H1 (cell line): Measurements from ENCODE around the gene SHLD1. TPM values are rescaled to one million over a fixed set of nuclear protein-coding genes. Genes with fewer than 3 reads are reported as not detected.

Source experiments
- CHD1 ChIP-seq: IDR thresholded peaks from 2 replicates; pipeline ENCODE4 v1.6.1; 2012; ENCODE audit warnings: low read depth, low read length, improper control_type of control experiment
- CHD7 ChIP-seq: fragments of 300-600 bp; sonication (generic); IDR thresholded peaks from 2 replicates; pipeline ENCODE4 v1.7.1; 2012; ENCODE audit warnings: low read length, moderate library complexity, mild to moderate bottlenecking, inconsistent platforms; ENCODE audit not compliant: insufficient replicate concordance
- FOSL1 ChIP-seq: IDR thresholded peaks from 2 replicates; pipeline ENCODE4 v1.6.1; 2011; ENCODE audit warnings: mild to moderate bottlenecking, low read depth, low read length, moderate library complexity; ENCODE audit not compliant: insufficient read depth
- HDAC6 ChIP-seq: IDR thresholded peaks from one replicate; pipeline ENCODE4 v1.7.1; 2012; ENCODE audit warnings: low read depth, mild to moderate bottlenecking, inconsistent platforms, low read length, moderate library complexity
- KDM1A ChIP-seq: fragments of 200-600, 300-600 bp; sonication (generic); IDR thresholded peaks from 2 replicates; pipeline ENCODE4 v1.7.1; 2016; ENCODE audit warnings: mild to moderate bottlenecking, low read length, borderline replicate concordance
- KDM5A ChIP-seq: fragments of 200-600 bp; IDR thresholded peaks from 2 replicates; pipeline ENCODE4 v1.7.1; 2012; ENCODE audit warnings: mild to moderate bottlenecking, low read length, inconsistent platforms, mixed read lengths
- MAX ChIP-seq: IDR thresholded peaks from 2 replicates; pipeline ENCODE4 v1.6.1; 2012; ENCODE audit warnings: inconsistent platforms
- POLR2AphosphoS5 ChIP-seq: IDR thresholded peaks from 2 replicates; pipeline ENCODE4 v1.6.1; 2011; ENCODE audit warnings: low read depth, low read length
- SP1 ChIP-seq: IDR thresholded peaks from 2 replicates; pipeline ENCODE4 v1.6.1; 2011; ENCODE audit warnings: low read depth, low read length
- SP2 ChIP-seq: IDR thresholded peaks from 2 replicates; pipeline ENCODE4 v1.6.1; 2012; ENCODE audit warnings: mild to moderate bottlenecking, low read length, inconsistent platforms
- USF2 ChIP-seq: IDR thresholded peaks from 2 replicates; pipeline ENCODE4 v1.6.1; 2011; ENCODE audit warnings: low read length, improper control_type of control experiment
- polyA plus RNA-seq, 7 experiments: library from polyadenylated mRNA; depleted of rRNA in 3 of 7; stranded (reverse) in 5 of 7; unstranded in 2 of 7; fragments of >200 nt in 5 of 7; fragments of 200-250 nt in 2 of 7; gene quantifications; 1 replicate in 5 of 7; 2 replicates in 1 of 7; 4 replicates in 1 of 7; pipeline versions ENCODE4 v1.2.1 to v1.2.3, GENCODE V29; 2011 to 2013; ENCODE audit warnings: missing spikeins in 2 of 7, mixed read lengths in 2 of 7
- total RNA-seq: library from RNA; stranded (reverse); fragmentation: NEBNext Ultra II Directional; extraction: Animal tissue kit (Norgen Biotek cat#: 25700); gene quantifications from 2 replicates; pipeline ENCODE4 v1.2.1, GENCODE V29; 2021

Gene SHLD1
- total and polyA plus RNA-seq, 2 of the 8 experiments (the other 6 are each of a cell fraction or from before 2014, with no cell fraction given), result 4.2 to 6.5 TPM

GRCh38 chr20:5748246-5748645, 2.0 kb upstream of the SHLD1 start (continued):
- no peak for TF ChIP-seq CHD7
- no peak for TF ChIP-seq POLR2AphosphoS5
- no peak for TF ChIP-seq SP2
- no peak for TF ChIP-seq HDAC6
- no peak for TF ChIP-seq MAX
- no peak for TF ChIP-seq SP1
- TF ChIP-seq USF2, result no peak
- no peak for TF ChIP-seq CHD1
- TF ChIP-seq KDM5A, result no peak
- TF ChIP-seq KDM1A, result no peak
- no peak for TF ChIP-seq FOSL1
